HG02840 (cell line): ENCODE results near the gene DLX3.

Experiments
- ATAC-seq: cut with Tn5 transposase; IDR thresholded peaks from one replicate; pipeline ENCODE4 v1.9.1; 2021; ENCODE audit warnings: mild to moderate bottlenecking, moderate library complexity, moderate number of reproducible peaks; ENCODE audit not compliant: unreplicated experiment, low FRiP score

The DLX3 gene

GRCh38 chr17:49977463-49978389 lies 17.3 kb downstream of the DLX3 start:
- no peak for ATAC-seq

GRCh38 chr17:49976828-49977202 lies 18.2 kb downstream of the DLX3 start:
- no peak for ATAC-seq

GRCh38 chr17:49976163-49976827 lies 18.7 kb downstream of the DLX3 start:
- ATAC-seq, result no peak

GRCh38 chr17:49975531-49975930 lies 19.5 kb downstream of the DLX3 start:
- no peak for ATAC-seq

- no peak for ATAC-seq
Measured at GRCh38 chr17:49973271-49973615, 21.8 kb downstream of the DLX3 start.

- ATAC-seq, result no peak
Measured at GRCh38 chr17:49972486-49973270, 22.3 kb downstream of the DLX3 start.

- ATAC-seq, result no peak
Measured at GRCh38 chr17:49971848-49972485, 23.1 kb downstream of the DLX3 start.

- no peak for ATAC-seq
Measured at GRCh38 chr17:49971199-49971847, 23.7 kb downstream of the DLX3 start.

- ATAC-seq, result no peak
Measured at GRCh38 chr17:49970498-49970897, 24.5 kb downstream of the DLX3 start.

GRCh38 chr17:49969795-49970389 lies 25.1 kb downstream of the DLX3 start:
- no peak for ATAC-seq

- no peak for ATAC-seq
Measured at GRCh38 chr17:49969134-49969759, 25.8 kb downstream of the DLX3 start, which contains the start of gene DLX4. Gene DLX4 (plus strand): TSS chr17:49969190. CDS start chr17:49969469, 279 bp downstream.

GRCh38 chr17:49968405-49969133 lies 26.5 kb downstream of the DLX3 start:
- ATAC-seq, result no peak

- no peak for ATAC-seq
Measured at GRCh38 chr17:49967621-49968404, 27.2 kb downstream of the DLX3 start.

- ATAC-seq, result no peak
Measured at GRCh38 chr17:49967205-49967604, 27.8 kb downstream of the DLX3 start.

- ATAC-seq, result no peak
Measured at GRCh38 chr17:49966767-49967166, 28.3 kb downstream of the DLX3 start.

- ATAC-seq, result no peak
Measured at GRCh38 chr17:49965524-49965909, 29.5 kb downstream of the DLX3 start.

GRCh38 chr17:49964769-49965523 lies 30.1 kb downstream of the DLX3 start:
- ATAC-seq, result no peak
